HG03575 (cell line): ENCODE measurements around the gene KRTAP5-11.
"Not testable (repeated sequence)": the region's sequence is repeated elsewhere in the genome, so short reads cannot be mapped to it uniquely, and the experiment has no call there.

Source experiments
- ATAC-seq: cut with Tn5 transposase; IDR thresholded peaks from one replicate; pipeline ENCODE4 v1.9.1; 2021; ENCODE audit not compliant: unreplicated experiment, insufficient number of reproducible peaks, low FRiP score; ENCODE audit errors: extremely low read depth

The KRTAP5-11 gene

GRCh38 chr11:71582309-71582895 lies at the start of gene KRTAP5-11:
KRTAP5-11 (minus strand) TSS chr11:71582875; CDS start chr11:71582837, 38 bp downstream.
- ATAC-seq, result no peak

GRCh38 chr11:71631551-71631950 lies 48.9 kb upstream of the KRTAP5-11 start:
- ATAC-seq, result not testable (repeated sequence)

- ATAC-seq, result not testable (repeated sequence)
Observed at GRCh38 chr11:71630071-71630470, 47.4 kb upstream of the KRTAP5-11 start.

GRCh38 chr11:71628943-71629342 lies 46.3 kb upstream of the KRTAP5-11 start:
- ATAC-seq, result not testable (repeated sequence)

- ATAC-seq, result not testable (repeated sequence)
Observed at GRCh38 chr11:71623226-71623625, 40.6 kb upstream of the KRTAP5-11 start.

- not testable (repeated sequence) for ATAC-seq
Observed at GRCh38 chr11:71622561-71622960, 39.9 kb upstream of the KRTAP5-11 start.

GRCh38 chr11:71615003-71615402 lies 32.3 kb upstream of the KRTAP5-11 start:
- ATAC-seq, result not testable (repeated sequence)

GRCh38 chr11:71614366-71614917 lies 31.8 kb upstream of the KRTAP5-11 start:
- not testable (repeated sequence) for ATAC-seq

GRCh38 chr11:71613931-71614330 lies 31.3 kb upstream of the KRTAP5-11 start:
- not testable (repeated sequence) for ATAC-seq

- ATAC-seq, result not testable (repeated sequence)
Observed at GRCh38 chr11:71611218-71611910, 28.7 kb upstream of the KRTAP5-11 start.

GRCh38 chr11:71608272-71608671 lies 25.6 kb upstream of the KRTAP5-11 start:
- not testable (repeated sequence) for ATAC-seq

GRCh38 chr11:71607520-71608216 lies 25.0 kb upstream of the KRTAP5-11 start:
- ATAC-seq, result not testable (repeated sequence)

- not testable (repeated sequence) for ATAC-seq
Observed at GRCh38 chr11:71606853-71607519, 24.3 kb upstream of the KRTAP5-11 start.

- not testable (repeated sequence) for ATAC-seq
Observed at GRCh38 chr11:71604798-71605488, 22.3 kb upstream of the KRTAP5-11 start.

- ATAC-seq, result not testable (repeated sequence)
Observed at GRCh38 chr11:71603221-71603620, 20.5 kb upstream of the KRTAP5-11 start.

GRCh38 chr11:71589546-71589920 lies 6.9 kb upstream of the KRTAP5-11 start:
- ATAC-seq, result not testable (repeated sequence)

- ATAC-seq, result not testable (repeated sequence)
Observed at GRCh38 chr11:71588822-71589545, 6.3 kb upstream of the KRTAP5-11 start.

- ATAC-seq, result not testable (repeated sequence)
Observed at GRCh38 chr11:71588314-71588713, 5.6 kb upstream of the KRTAP5-11 start.
